HepG2 (cell line): Measurements from ENCODE around the gene PCYT2. TPM values are rescaled to one million over a fixed set of nuclear protein-coding genes. Genes with fewer than 3 reads are reported as not detected.

ENCODE experiments used
- ELF4 ChIP-seq: sonication (generic); formaldehyde crosslinking; IDR thresholded peaks from 2 replicates; pipeline ENCODE4 v1.5.0; 2020; ENCODE audit warnings: missing genetic modification reagents, mild to moderate bottlenecking, moderate library complexity, borderline replicate concordance
- FUBP1 ChIP-seq: sonication (generic); formaldehyde crosslinking; IDR thresholded peaks from 2 replicates; pipeline ENCODE4 v1.5.1; 2020; ENCODE audit warnings: missing genetic modification reagents, mild to moderate bottlenecking, borderline replicate concordance
- GABPA ChIP-seq, 2 experiments: IDR thresholded peaks; 2 replicates each; pipeline ENCODE4 v1.6.1; 2011 to 2016; ENCODE audit warnings: low read depth in 2 of 2, low read length in 1 of 2, missing biosample characterization in 1 of 2, missing genetic modification characterization in 1 of 2
- GATAD1 ChIP-seq: IDR thresholded peaks from 2 replicates; pipeline ENCODE4 v1.6.1; 2016; ENCODE audit warnings: missing genetic modification reagents, missing compliant biosample characterization
- HOXA3 ChIP-seq: sonication (generic); formaldehyde crosslinking; IDR thresholded peaks from 2 replicates; pipeline ENCODE4 v1.5.0; 2020; ENCODE audit warnings: missing genetic modification reagents
- HOXA5 ChIP-seq: sonication (generic); formaldehyde crosslinking; IDR thresholded peaks from 2 replicates; pipeline ENCODE4 v1.4.0; 2020; ENCODE audit warnings: missing genetic modification reagents
- KLF16 ChIP-seq, 2 experiments: sonication (generic) in 1 of 2; formaldehyde crosslinking in 1 of 2; IDR thresholded peaks; 2 replicates each; pipeline versions ENCODE4 v1.6.1 to v1.8.0; 2016 to 2023; ENCODE audit warnings: missing genetic modification reagents in 2 of 2, missing compliant biosample characterization in 1 of 2
- MXD1 ChIP-seq: sonication (generic); formaldehyde crosslinking; IDR thresholded peaks from 2 replicates; pipeline ENCODE4 v1.4.0; 2020; ENCODE audit warnings: mild to moderate bottlenecking, missing genetic modification reagents
- NFE2 ChIP-seq: sonication (generic); formaldehyde crosslinking; IDR thresholded peaks from 2 replicates; pipeline ENCODE4 v1.4.0; 2020; ENCODE audit warnings: missing genetic modification reagents
- NR2F1 ChIP-seq, 2 experiments: fragments of 450-650 bp in 1 of 2; formaldehyde crosslinking in 1 of 2; IDR thresholded peaks; 2 replicates each; pipeline versions ENCODE4 v1.5.0 to v1.6.1; 2016 to 2020; ENCODE audit warnings: mild to moderate bottlenecking in 1 of 2, missing compliant biosample characterization in 1 of 2, missing genetic modification reagents in 1 of 2, moderate library complexity in 1 of 2
- PRMT3 ChIP-seq: sonication (generic); formaldehyde crosslinking; IDR thresholded peaks from 2 replicates; pipeline ENCODE4 v1.8.1; 2022; ENCODE audit warnings: low read depth, mild to moderate bottlenecking, moderate library complexity, missing genetic modification reagents, borderline replicate concordance
- RELA ChIP-seq: sonication (generic); formaldehyde crosslinking; IDR thresholded peaks from 2 replicates; pipeline ENCODE4 v1.4.0; 2020; ENCODE audit warnings: missing genetic modification reagents
- SALL2 ChIP-seq: sonication (generic); formaldehyde crosslinking; IDR thresholded peaks from 2 replicates; pipeline ENCODE4 v1.8.1; 2023; ENCODE audit warnings: mild to moderate bottlenecking, missing genetic modification reagents, inconsistent platforms
- ZBED4 ChIP-seq: sonication (generic); formaldehyde crosslinking; IDR thresholded peaks from 2 replicates; pipeline ENCODE4 v1.4.0; 2020; ENCODE audit warnings: missing genetic modification reagents, borderline replicate concordance
- ZBTB26 ChIP-seq: IDR thresholded peaks from 2 replicates; pipeline ENCODE4 v1.6.1; 2016; ENCODE audit warnings: missing compliant biosample characterization, missing genetic modification reagents, borderline replicate concordance
- ZFY ChIP-seq: sonication (generic); formaldehyde crosslinking; IDR thresholded peaks from 2 replicates; pipeline ENCODE4 v1.4.0; 2020; ENCODE audit warnings: missing genetic modification reagents
- ZNF639 ChIP-seq: conservative IDR thresholded peaks from 2 replicates; pipeline ENCODE4 v1.6.1; 2018; ENCODE audit warnings: missing genetic modification reagents
- ZNF724P ChIP-seq: sonication (generic); formaldehyde crosslinking; IDR thresholded peaks from 2 replicates; pipeline ENCODE4 v1.8.0; 2022; ENCODE audit warnings: missing genetic modification reagents, borderline replicate concordance
- ZNF790 ChIP-seq: sonication (generic); formaldehyde crosslinking; IDR thresholded peaks from 2 replicates; pipeline ENCODE4 v1.8.0; 2022; ENCODE audit warnings: missing genetic modification reagents, mild to moderate bottlenecking, borderline replicate concordance
- polyA plus RNA-seq, 8 experiments: library from polyadenylated mRNA; depleted of rRNA in 3 of 8; stranded (reverse) in 7 of 8; unstranded in 1 of 8; fragments of >200 nt; fragmentation: Illumina TruSeq in 4 of 8; extraction: Trizol in 4 of 8; gene quantifications; 2 replicates each; pipeline versions ENCODE4 v1.2.1 to v1.2.3, GENCODE V29; 2011 to 2016; ENCODE audit warnings: low read depth in 4 of 8, missing spikeins in 1 of 8, mixed read lengths in 1 of 8; ENCODE audit not compliant: insufficient read depth in 1 of 8
- total RNA-seq, 5 experiments: library from RNA; depleted of rRNA; stranded (reverse); fragments of >200 nt; fragmentation: Illumina TruSeq; extraction: Trizol; gene quantifications; 2 replicates each; pipeline ENCODE4 v1.2.3, GENCODE V29; 2016; ENCODE audit warnings: low read depth in 1 of 5

The PCYT2 gene
- total and polyA plus RNA-seq, 2 of the 13 experiments (the other 11 are each of a cell fraction or from before 2014, with no cell fraction given): 147 to 297 TPM

GRCh38 chr17:81926451-81927151 lies 15.4 kb upstream of the PCYT2 start (continued):
- TF ChIP-seq ZBED4 (peak; percentile 38; the same call in 1 of the 2 replicates), FUBP1 (CRISPR knock-in tag) (0 out of 2 replicates have a peak, but pooled peaks have one; percentile 47), SALL2 (CRISPR knock-in tag) (0 out of 2 replicates have a peak, but pooled peaks have one; percentile 75), ZBTB26 (no peak; the same call in 1 of the 2 replicates), ZNF639 (CRISPR knock-in tag) (peak; percentile 19; the same call in 1 of the 2 replicates), ZFY (CRISPR knock-in tag) (peak; percentile 62; the same call in 1 of the 2 replicates), ELF4 (CRISPR knock-in tag) (0 out of 2 replicates have a peak, but pooled peaks have one; percentile 60), ZNF790 (CRISPR knock-in tag) (no peak), NFE2 (peak; percentile 82; the same call in 1 of the 2 replicates), GABPA (IDR thresholded peaks at IDR 0.05; ENCODE audit: low read depth, low read length) (no peak), GABPA (CRISPR knock-in tag; IDR thresholded peaks at IDR 0.05; ENCODE audit: low read depth) (peak; percentile 75), PRMT3 (no peak), HOXA5 (CRISPR knock-in tag) (peak; percentile 72; the same call in 1 of the 2 replicates), NR2F1 (CRISPR knock-in tag; IDR thresholded peaks at IDR 0.05) (peak; percentile 78 to 93; a peak in 3 of 4 replicates), RELA (CRISPR knock-in tag) (peak; percentile 69; the same call in 1 of the 2 replicates), MXD1 (CRISPR knock-in tag) (peak; percentile 83), GATAD1 (CRISPR knock-in tag) (peak; percentile 27; the same call in 1 of the 2 replicates), ZNF724P (CRISPR knock-in tag) (no peak), HOXA3 (CRISPR knock-in tag) (peak; percentile 55; the same call in 1 of the 2 replicates), KLF16 (CRISPR knock-in tag; IDR thresholded peaks at IDR 0.05) (peak in 1 of 2 experiments; percentile 36; a peak in 1 of 4 replicates)
